Right forelimb (tissue), 1 donor: Measurements from ENCODE around the gene AKR1B1.

Experiments
- DNase-seq: peaks from one replicate; pipeline ENCODE4 v3.0.0-alpha.2; 2018

The AKR1B1 gene

GRCh38 chr7:134468475-134468874 is 9.6 kb upstream of the AKR1B1 start:
- no peak for DNase-seq

- DNase-seq = no peak
These were observed 9.2 kb upstream of the AKR1B1 start for GRCh38 chr7:134468054-134468453.

DNA sequence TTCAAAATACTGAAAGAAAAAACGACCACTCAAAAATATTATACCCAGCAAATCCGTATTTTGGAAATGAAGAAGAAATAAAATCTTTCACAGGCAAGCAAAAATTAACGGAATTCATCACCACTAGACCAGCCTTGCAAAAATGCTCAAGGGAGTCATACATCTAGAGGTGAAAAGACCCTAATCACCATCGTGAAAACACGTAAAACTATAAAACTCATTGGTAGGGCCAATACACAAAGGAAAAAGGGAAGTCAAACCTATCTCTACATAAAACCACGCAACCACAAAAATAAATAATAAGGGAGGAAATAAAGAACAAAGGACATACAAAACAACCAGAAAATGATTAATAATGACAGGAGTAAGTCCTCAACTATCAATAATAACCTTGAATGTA is 6.6 kb upstream of the AKR1B1 start:
- no peak for DNase-seq

DNA sequence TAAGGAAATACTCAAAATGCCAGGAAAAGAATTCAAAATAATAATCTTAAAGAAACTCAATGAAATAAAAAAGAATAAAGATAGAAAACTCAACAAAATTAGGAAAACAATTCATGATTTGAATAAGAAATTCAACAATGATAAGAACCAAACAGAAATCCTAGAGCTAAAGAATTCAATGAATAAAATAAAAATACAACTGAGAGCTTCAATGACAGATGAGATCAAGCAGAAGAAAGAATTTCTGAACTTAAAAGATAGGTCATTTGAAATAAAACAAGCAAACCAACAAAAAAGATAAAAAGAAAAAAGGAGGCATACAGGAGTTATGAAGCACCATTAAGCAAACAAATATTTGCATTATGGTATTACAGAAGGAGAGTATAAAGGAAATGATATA is 5.6 kb upstream of the AKR1B1 start:
- DNase-seq = no peak

GRCh38 chr7:134463751-134464150 is 4.9 kb upstream of the AKR1B1 start:
- no peak for DNase-seq

DNA sequence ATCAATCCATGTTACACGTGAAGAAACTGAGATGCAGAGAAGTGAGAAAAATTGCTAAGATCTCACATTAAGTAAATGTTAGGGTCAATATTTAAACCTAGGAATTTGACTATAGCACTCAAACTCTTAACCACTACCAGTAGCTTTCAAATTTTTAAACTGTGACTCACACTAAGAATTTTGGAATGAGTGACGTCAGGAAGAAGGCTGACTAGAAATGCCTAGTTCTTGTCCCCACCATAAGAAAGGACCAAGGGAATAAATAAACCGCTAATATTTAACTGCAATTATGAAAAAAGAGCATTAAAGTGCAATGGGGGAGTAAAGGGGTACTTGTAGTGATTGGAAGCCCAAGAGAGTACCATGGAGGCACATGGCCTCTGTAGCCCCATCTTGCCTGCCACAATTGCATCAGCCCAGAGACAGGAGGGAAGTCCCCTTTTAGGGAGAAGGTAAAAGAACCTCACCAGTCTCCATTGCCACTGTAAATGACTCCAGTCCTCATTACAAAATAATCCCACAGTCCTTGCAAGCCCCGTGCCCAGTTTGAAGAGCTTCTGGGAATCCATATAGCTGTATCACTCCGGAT is 3.5 kb upstream of the AKR1B1 start:
- no peak for DNase-seq

DNA sequence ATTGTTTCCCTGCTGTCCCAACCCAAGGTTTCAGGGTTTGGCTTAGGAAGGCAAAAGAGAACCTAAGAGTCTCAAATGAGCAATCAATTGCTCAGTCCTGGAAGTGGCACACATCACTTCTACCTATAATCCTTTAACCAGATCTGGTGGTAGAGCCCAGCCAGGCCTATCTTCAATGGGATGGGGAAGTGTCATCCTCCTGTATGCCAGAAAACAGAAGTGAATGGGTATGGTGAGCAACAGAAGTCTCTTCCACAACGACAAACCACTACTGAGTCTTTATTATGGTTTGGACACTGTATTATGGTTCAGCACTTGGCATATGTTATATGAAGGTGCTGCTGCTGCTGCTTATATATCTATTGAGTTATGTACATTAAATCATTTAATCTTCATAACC is 3.0 kb upstream of the AKR1B1 start:
- no peak for DNase-seq

DNA sequence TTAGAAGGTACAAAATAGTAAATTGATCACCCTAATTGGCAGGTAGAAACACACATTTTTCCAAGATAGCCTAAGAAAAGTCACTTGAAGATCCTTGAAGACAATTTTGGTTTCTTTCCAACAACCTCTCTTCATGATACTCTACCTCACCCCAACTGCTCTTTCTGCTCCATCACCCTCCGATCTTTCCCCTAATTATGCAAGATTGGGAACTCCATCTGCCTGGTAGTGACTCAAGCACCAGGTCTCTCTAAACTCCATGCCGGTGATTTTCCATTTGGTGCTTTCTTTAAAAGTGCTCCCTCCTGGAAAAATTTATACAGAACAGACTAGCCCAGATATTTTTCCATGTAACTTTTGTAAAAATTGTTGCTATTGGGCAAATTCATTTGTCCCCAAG is 1.1 kb upstream of the AKR1B1 start:
- no peak for DNase-seq

- peak; percentile 72 for DNase-seq
These were observed 527 bp downstream of the AKR1B1 start for GRCh38 chr7:134458341-134458805.

DNA sequence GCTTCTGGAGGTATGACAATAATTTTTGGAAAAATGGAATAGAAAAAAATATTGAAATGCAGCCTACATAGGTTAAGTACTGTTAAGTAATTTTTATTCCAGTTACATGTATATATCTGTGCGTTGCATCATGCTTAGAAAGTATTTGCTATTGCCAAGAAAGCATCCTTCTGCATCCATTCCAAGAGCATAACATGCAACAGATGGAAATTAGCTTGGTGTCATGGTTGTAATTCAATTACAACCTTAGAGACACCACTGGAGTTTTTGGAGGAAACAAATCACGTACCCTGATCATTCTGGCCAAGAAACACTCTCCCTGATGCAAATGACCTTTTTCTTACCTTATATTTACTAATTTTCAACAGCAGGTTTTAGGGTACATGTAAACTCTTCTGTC is 1.7 kb downstream of the AKR1B1 start:
- no peak for DNase-seq

DNA sequence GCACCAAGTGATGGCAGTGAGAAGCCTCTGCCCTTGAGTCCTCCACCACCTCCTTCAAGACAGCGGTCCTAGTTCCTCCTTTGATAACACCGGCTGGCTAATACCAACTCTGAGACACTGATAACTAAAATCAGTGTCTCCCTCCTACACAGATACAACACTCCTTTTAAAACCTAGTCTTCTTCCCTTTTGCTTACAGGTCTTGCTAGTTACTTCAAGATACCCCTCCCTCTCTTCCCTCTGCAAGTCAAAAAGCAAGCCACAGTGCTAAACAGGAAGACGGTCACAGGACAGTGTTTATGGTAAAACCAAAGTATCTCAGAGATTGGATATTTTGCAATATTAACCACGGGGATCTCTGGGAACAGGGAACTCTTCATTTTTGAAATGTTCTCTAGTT is 4.6 kb downstream of the AKR1B1 start:
- no peak for DNase-seq

- DNase-seq = no peak
These were observed 5.4 kb downstream of the AKR1B1 start for GRCh38 chr7:134453518-134453917.

- no peak for DNase-seq
These were observed 5.9 kb downstream of the AKR1B1 start for GRCh38 chr7:134452991-134453473.

GRCh38 chr7:134452419-134452838 is 6.5 kb downstream of the AKR1B1 start:
- peak; percentile 67 for DNase-seq

GRCh38 chr7:134451656-134452055 is 7.2 kb downstream of the AKR1B1 start:
- DNase-seq = no peak

DNA sequence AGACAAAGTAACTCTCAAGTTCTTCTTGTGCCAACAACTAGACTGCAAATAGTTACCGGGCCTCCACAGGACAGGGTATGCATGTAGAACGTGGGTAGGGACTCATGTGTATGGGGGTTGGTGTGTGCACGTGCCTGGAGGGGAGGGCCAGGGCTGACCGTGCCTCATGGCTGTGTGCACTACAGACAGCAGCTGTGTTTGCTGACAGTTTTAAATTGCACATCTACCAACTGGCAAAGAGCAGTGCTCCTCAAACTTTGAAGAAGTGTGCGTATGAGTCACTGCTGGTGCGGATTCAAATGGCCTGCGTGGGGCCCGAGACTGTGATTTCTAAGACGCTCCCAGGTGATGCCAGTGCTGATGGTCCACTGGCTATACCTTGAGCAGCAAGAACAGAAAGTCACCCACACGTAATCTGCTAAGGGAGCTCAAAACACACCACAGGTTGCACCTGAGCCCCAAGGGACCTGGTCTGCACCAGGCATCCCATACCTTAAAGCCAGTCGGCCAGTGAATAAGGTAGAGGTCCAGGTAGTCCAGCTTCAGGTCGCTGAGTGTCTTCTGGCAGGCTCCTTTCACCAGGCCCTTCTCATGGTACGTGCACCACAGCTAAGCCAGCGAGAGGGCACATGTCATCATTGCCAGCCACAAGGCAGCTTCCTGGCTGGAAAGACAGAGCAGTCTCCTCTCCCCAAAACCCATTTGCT is 8.5 kb downstream of the AKR1B1 start:
- DNase-seq = no peak

GRCh38 chr7:134449680-134450079 is 9.2 kb downstream of the AKR1B1 start:
- DNase-seq = no peak

GRCh38 chr7:134448356-134449229 is 10.3 kb downstream of the AKR1B1 start:
- DNase-seq = no peak

- no peak for DNase-seq
These were observed 11.5 kb downstream of the AKR1B1 start for GRCh38 chr7:134447383-134447782.

DNA sequence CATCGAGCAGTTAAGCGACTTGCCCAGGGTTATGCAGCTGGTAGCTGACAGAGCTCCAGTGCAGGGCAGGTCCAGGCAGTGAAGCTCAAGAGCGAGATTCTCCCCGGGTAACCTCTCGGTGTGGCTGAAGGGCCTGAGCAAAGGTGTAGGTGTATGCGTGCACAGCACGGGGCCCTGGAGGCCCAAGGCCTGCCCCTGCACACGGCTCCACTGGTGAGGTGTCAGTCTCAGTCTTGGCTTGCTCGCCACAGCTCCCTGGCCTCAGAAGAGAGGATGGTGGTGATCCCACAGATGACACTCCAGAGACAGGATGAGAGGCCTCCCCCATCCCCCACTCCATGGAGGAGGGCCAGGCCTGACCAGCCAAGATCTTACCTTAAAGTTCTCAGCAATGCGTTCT is 12.0 kb downstream of the AKR1B1 start:
- no peak for DNase-seq

GRCh38 chr7:134446446-134446845 is 12.5 kb downstream of the AKR1B1 start:
- DNase-seq = no peak

- DNase-seq = no peak
These were observed 14.0 kb downstream of the AKR1B1 start for GRCh38 chr7:134444961-134445315.

DNA sequence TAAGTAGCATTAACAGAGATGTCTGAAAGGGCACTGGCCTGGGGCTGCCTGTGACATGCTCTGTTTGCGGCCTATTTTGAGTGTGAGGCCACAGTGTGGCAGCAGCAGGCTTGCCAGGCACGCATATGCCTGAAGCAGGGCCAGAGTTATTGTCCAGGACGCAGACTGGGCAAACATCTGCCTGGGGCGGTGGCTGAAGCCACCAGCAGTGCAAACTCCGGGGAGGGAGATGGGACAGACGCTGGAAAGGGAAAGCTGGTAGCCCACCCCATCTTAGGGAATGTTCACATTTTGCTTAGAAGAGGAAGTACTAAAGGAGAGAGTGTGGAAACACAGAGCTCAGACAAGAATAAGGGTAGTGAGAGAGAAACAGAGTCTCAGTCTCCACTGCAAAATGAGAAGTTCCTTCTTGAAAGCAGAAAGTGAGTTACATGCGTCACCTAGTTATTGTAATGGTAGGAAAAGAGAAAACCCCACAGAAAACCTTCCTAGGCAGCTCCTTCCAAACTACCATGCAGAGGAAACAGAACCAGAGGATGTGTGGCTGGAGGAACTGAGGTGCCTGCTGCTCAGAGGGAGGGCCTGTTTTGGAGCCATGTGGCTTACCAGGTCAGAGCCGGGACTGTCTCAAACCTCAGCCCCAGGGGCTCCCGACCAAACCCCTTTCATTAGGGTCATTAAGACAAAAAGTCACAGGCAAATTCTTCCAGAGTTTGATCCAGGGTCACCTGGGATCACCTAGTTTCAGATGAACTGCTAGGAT is 14.5 kb downstream of the AKR1B1 start:
- no peak for DNase-seq
